GM19438 (cell line): Measurements from ENCODE around the gene MME.
"Not testable (repeated sequence)": the region's sequence is repeated elsewhere in the genome, so short reads cannot be mapped to it uniquely, and the experiment has no call there.

Source experiments
- ATAC-seq: cut with Tn5 transposase; IDR thresholded peaks from one replicate; pipeline ENCODE4 v1.9.1; 2021; ENCODE audit warnings: low read depth; ENCODE audit not compliant: unreplicated experiment

MME gene

DNA sequence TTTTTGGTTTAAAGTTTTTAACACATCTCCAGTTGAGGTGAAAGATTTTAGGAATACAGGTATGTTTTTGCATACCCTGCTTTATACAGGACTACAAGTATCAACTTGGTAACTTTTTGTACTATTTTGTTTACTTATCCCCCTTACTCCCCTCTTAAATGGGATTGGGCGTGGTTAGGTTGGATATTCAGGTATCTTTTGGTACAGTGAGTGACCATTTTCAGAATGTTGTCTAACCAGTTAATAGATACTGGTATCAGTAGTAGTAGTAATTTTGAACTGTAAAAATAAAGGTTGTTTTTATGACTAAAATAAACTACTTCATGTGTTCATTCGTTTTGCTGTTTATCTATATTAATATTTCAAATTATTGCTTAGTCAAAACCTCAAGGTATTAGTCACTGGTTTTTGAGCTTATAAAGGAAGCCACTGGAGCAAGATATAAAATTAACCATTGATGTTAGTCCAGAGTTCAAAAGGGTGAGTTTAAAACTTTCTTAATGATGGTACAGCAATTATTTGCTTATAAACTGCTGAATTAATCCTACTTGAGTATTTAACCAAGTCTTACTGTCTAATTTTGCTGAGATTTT lies 3.3 kb downstream of the MME start:
- ATAC-seq = no peak

DNA sequence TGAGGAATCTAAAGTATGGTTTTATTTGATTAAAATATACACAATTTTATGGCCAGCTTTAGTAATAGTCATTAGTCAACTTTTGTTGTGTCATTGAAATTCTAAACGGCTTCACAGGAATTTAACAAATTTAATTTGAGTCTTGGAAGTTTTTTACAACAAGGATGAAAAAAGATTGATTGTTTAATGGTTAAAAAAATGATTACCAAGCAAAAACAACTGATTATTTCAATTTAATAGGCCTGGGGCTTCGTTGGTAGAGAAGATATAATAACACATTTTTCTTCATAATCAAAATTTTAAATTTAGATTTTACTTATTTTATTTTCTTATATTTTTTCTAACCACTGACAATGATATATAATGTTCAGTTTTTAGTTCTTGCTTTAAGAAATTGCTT lies 4.4 kb downstream of the MME start:
- no peak for ATAC-seq

GRCh38 chr3:155086051-155086450 lies 5.9 kb downstream of the MME start:
- no peak for ATAC-seq

GRCh38 chr3:155088706-155089345 lies 8.7 kb downstream of the MME start:
- ATAC-seq = no peak

DNA sequence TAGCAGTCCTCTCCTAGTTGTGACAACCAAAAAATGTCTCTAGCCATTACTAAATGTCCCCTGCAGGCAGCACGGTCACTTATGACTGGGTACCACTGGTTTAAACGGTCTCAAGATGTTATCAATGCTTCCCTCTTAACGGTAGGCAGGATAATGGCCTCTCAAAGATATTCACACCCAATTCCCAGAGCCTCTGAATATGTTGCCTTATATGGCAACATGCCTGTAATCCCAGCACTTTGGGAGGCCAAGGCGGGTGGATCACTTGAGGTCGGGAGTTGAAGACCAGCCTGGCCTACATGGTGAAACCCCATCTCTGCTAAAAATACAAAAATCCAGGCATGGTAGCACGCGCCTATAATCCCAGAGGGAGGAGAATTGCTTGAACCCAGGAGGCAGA lies 9.4 kb downstream of the MME start:
- ATAC-seq = no peak

DNA sequence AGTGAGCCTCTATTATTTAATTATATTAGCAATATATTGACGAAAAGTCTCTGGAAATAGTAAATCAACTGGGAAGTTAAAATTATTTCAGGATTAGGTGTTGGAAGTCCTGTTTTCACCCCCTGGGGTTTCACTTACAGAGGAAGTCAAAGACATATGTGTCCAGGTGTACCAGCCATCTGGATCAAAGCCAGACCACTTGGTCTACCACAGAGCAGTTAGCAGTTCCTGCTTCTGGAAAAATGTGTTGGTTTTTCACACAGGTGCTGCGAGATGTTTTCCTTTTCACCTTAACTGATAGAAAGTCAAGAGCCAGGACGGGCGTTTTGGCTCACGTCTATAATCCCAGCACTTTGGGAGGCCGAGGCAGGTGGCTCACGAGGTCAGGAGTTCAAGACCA lies 13.1 kb downstream of the MME start:
- no peak for ATAC-seq

DNA sequence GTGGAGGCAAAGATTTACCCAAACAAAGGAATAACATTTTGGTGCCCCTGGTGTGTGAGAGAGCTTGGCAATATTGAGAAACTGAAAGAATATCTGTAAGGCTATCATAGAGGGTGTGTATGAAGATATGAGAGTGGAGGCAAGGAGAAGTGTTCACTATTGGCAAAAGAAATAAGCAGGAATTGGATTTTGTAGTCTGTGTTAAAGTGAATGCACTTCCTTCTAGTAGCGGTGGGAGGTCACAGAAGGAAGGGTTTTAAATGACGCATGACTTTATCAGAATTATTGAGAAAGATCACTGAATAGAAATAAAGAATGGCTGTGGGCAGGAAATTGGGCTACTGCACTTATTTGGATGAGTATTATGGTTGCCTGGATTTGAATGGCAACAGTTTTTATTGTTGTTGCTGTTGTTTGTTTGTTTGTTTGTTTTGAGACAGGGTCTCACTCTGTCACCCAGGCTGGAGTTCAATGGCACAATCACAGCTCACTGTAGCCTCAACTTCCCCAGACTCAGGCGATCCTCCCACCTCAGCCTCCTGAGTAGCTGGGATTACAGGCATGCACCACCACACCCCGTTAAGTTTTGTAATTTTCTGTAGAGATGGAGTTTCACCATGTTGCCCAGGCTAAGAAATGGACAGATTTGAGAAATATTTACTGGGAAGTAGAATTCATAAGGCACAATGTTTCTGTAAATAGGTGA lies 16.3 kb downstream of the MME start:
- ATAC-seq = no peak

- ATAC-seq = no peak
Measured at GRCh38 chr3:155097009-155097349, 16.9 kb downstream of the MME start.

DNA sequence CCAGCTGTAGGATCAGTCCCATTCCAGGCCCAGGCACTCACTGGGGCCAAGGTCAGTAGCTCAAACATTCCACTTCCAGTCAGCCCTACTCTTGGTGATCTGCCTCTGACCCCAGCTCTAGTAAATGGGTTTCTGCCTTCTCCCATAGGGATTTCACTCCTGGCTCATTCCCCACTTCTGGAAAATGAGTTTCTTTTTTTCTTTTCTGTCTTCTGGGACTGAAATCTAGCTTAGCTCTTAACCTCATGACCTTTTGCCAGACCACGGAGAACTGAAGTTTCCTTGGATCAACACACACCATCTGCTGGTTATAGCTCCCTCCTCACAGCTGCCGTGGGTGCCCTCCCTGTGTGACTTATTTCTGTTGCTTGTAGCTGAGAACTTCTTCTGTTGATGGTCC lies 21.3 kb downstream of the MME start:
- no peak for ATAC-seq

GRCh38 chr3:155102329-155102728 lies 22.2 kb downstream of the MME start:
- no peak for ATAC-seq

GRCh38 chr3:155103686-155104085 lies 23.6 kb downstream of the MME start:
- no peak for ATAC-seq

- no peak for ATAC-seq
Measured at GRCh38 chr3:155106119-155106518, 26.0 kb downstream of the MME start.

DNA sequence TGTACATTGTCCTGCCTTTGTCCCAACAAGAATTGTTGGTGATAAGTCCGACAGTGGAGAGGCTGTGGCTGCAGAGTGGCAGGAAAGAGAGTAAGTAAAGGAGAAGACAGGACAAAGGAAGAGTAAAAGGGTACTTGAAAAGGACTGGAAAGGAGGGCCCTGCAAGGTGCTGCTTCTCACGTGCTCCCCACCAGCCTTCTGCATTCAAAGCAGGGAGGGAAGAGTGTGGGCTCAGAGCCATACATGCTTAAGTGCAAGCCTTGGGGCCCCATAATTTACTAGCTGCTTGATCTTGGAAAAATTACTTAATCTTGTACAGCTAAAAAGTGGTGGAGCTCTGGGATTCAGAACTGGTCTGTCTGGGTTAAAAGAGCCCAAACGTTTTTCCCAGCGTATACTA lies 29.9 kb downstream of the MME start:
- ATAC-seq = no peak

GRCh38 chr3:155110996-155111901 lies 31.1 kb downstream of the MME start:
- ATAC-seq = no peak

- ATAC-seq = no peak
Measured at GRCh38 chr3:155111971-155112370, 31.9 kb downstream of the MME start.

GRCh38 chr3:155112661-155113389 lies 32.7 kb downstream of the MME start:
- ATAC-seq = no peak

DNA sequence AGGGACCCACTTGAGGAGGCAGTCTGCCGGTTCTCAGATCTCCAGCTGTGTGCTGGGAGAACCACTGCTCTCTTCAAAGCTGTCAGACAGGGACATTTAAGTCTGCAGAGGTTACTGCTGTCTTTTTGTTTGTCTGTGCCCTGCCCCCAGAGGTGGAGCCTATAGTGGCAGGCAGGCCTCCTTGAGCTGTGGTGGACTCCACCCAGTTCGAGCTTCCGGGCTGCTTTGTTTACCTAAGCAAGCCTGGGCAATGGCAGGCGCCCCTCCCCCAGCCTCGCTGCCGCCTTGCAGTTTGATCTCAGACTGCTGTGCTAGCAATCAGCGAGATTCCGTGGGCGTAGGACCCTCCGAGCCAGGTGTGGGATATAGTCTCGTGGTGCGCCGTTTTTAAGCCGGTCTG lies 44.6 kb downstream of the MME start:
- ATAC-seq = not testable (repeated sequence)

GRCh38 chr3:155129396-155129795 lies 49.3 kb downstream of the MME start:
- ATAC-seq = no peak

DNA sequence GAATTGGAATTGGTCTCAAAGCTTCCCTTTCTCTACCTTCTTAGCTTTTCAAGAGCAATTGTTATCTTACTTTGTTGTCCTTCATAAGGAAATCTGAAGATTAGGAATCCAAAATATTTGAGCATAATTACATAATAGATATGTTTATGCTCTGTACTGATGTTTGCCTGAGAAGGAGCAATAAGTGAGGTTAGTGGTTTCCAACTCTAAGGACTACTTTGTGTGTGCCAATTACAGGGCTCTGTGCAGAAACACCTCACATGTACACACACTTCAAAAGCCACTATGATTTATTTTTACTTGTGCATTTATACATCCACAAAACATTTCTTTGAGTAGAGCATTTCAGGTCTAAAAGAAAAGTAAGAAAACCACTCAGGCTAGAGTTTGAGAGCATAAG lies 49.9 kb downstream of the MME start:
- ATAC-seq = no peak

GRCh38 chr3:155131104-155131503 lies 51.0 kb downstream of the MME start:
- ATAC-seq = no peak

DNA sequence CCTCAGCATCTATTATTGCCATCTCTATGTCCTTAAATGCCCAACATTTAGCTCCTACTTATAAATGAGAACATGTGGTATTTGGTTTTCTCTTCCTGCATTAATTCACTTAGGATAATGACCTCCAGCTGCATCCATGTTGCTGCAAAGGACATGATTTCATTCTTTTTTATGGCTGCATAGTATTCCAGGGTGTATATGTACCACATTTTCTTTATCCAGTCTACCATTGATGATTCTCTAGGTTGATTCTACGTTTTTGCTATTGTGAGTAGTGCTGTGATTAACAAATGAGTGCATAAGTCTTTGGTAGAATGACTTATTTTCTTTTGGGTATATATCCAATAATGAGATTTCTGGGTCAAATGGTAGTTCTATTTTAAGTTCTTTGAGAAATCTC lies 54.2 kb downstream of the MME start:
- ATAC-seq = not testable (repeated sequence)
